SH-SY5Y (cell line): ENCODE results near the gene TBC1D16.

ENCODE experiments used
- GATA2 ChIP-seq: IDR thresholded peaks from 2 replicates; pipeline ENCODE4 v1.6.1; 2011; ENCODE audit warnings: mild to moderate bottlenecking, low read depth, low read length
- GATA3 ChIP-seq: IDR thresholded peaks from 2 replicates; pipeline ENCODE4 v1.6.1; 2011; ENCODE audit warnings: low read depth, mild to moderate bottlenecking, low read length, moderate library complexity

GRCh38 chr17:79971651-79972050, 64.0 kb downstream of the TBC1D16 start:
- no peak for TF ChIP-seq GATA2
- no peak for TF ChIP-seq GATA3
